Ectodermal cell (in vitro differentiated cells): ENCODE measurements around the gene CERCAM.

Experiments
- H3K27ac ChIP-seq: 2 replicates; pipeline ENCODE4 v1.7.0; 2013; ENCODE audit warnings: mild to moderate bottlenecking, low read depth, low read length; ENCODE audit not compliant: insufficient read depth, poor library complexity, severe bottlenecking
- H3K27me3 ChIP-seq: 2 replicates; pipeline ENCODE4 v1.7.0; 2013; ENCODE audit warnings: mild to moderate bottlenecking, low read length; ENCODE audit not compliant: insufficient read depth, control insufficient read depth, poor library complexity, severe bottlenecking
- H3K36me3 ChIP-seq: one replicate; pipeline ENCODE4 v1.7.0; 2013; ENCODE audit warnings: low read length; ENCODE audit not compliant: control insufficient read depth, insufficient read depth
- H3K4me1 ChIP-seq: one replicate; pipeline ENCODE4 v1.7.0; 2013; ENCODE audit warnings: low read length; ENCODE audit not compliant: control insufficient read depth, insufficient read depth
- H3K4me3 ChIP-seq: 2 replicates; pipeline ENCODE4 v1.7.0; 2013; ENCODE audit warnings: low read depth, low read length, control low read depth; ENCODE audit not compliant: insufficient read depth
- H3K9me3 ChIP-seq: 2 replicates; pipeline ENCODE4 v1.7.0; 2013; ENCODE audit warnings: mild to moderate bottlenecking, low read length, moderate library complexity; ENCODE audit not compliant: control insufficient read depth
- WGBS, 2 experiments: methylation state at CpG; one replicate each; pipeline ENCODE4 v1.1.7; 2013; ENCODE audit warnings: missing lambda C conversion rate in 2 of 2; 5-methylcytosine and 5-hydroxymethylcytosine counted together

The CERCAM gene

GRCh38 chr9:128393145-128393775, 27.4 kb upstream of the CERCAM start:
- Histone ChIP-seq H3K9me3 (no peaks in the 10 kb centered on the region), H3K36me3 (peaks cover 5% of the 10 kb centered on the region), H3K27ac (peak overlapping the region; percentile 65), H3K27me3 (peaks cover 83% of the 10 kb centered on the region), H3K4me1 (peaks cover 53% of the 10 kb centered on the region), H3K4me3 (peak overlapping the region; percentile 65)
- WGBS, 2 experiments = 1% methylated on average over 56 of the region's 56 CpGs

- Histone ChIP-seq H3K27ac (peak overlapping the region; percentile 62), H3K27me3 (peaks cover 90% of the 10 kb centered on the region), H3K4me3 (peak overlapping the region; percentile 65), H3K4me1 (peaks cover 50% of the 10 kb centered on the region), H3K36me3 (no peaks in the 10 kb centered on the region), H3K9me3 (no peaks in the 10 kb centered on the region)
- 6% methylated on average over 7 of the region's 7 CpGs for WGBS, 2 experiments
Measured at GRCh38 chr9:128393970-128394369, 26.7 kb upstream of the CERCAM start.

- Histone ChIP-seq H3K9me3 (no peaks in the 10 kb centered on the region), H3K4me3 (no peak overlapping the region), H3K36me3 (no peaks in the 10 kb centered on the region), H3K27me3 (peaks cover 96% of the 10 kb centered on the region), H3K4me1 (peaks cover 44% of the 10 kb centered on the region), H3K27ac (no peak overlapping the region)
- WGBS, 2 experiments = 14 to 16% methylated on average over 9 of the region's 9 CpGs
Measured at GRCh38 chr9:128394379-128395168, 26.1 kb upstream of the CERCAM start.

GRCh38 chr9:128396970-128397613, 23.6 kb upstream of the CERCAM start:
- Histone ChIP-seq H3K9me3 (no peaks in the 10 kb centered on the region), H3K4me1 (peaks cover 32% of the 10 kb centered on the region), H3K27me3 (peaks cover 92% of the 10 kb centered on the region), H3K36me3 (no peaks in the 10 kb centered on the region), H3K4me3 (no peak overlapping the region), H3K27ac (no peak overlapping the region)
- 8 to 9% methylated on average over 19 of the region's 19 CpGs for WGBS, 2 experiments

- Histone ChIP-seq H3K4me3 (no peak overlapping the region), H3K4me1 (peaks cover 32% of the 10 kb centered on the region), H3K27ac (no peak overlapping the region), H3K27me3 (peaks cover 86% of the 10 kb centered on the region), H3K9me3 (no peaks in the 10 kb centered on the region), H3K36me3 (no peaks in the 10 kb centered on the region)
- 68 to 69% methylated on average over 7 of the region's 7 CpGs for WGBS, 2 experiments
Measured at GRCh38 chr9:128397831-128398230, 22.8 kb upstream of the CERCAM start.

- Histone ChIP-seq H3K4me1 (peaks cover 19% of the 10 kb centered on the region), H3K27ac (no peak overlapping the region), H3K36me3 (no peaks in the 10 kb centered on the region), H3K4me3 (no peak overlapping the region), H3K27me3 (peaks cover 79% of the 10 kb centered on the region), H3K9me3 (no peaks in the 10 kb centered on the region)
- 79 to 84% methylated on average over 3 of the region's 3 CpGs for WGBS, 2 experiments
Measured at GRCh38 chr9:128399861-128400260, 20.8 kb upstream of the CERCAM start.

- H3K4me1 ChIP-seq = peaks cover 40% of the 10 kb centered on the region
- H3K9me3 ChIP-seq = no peaks in the 10 kb centered on the region
- no peak overlapping the region for H3K4me3 ChIP-seq
- H3K27ac ChIP-seq = peak overlapping the region; percentile 82
- peaks cover 60% of the 10 kb centered on the region for H3K27me3 ChIP-seq
- H3K36me3 ChIP-seq = no peaks in the 10 kb centered on the region
- 55 to 79% methylated on average over 2 to 5 of the region's 5 CpGs for WGBS, 2 experiments
Measured at GRCh38 chr9:128404560-128404959, 16.1 kb upstream of the CERCAM start.

- Histone ChIP-seq H3K4me3 (no peak overlapping the region), H3K27me3 (peaks cover 60% of the 10 kb centered on the region), H3K36me3 (no peaks in the 10 kb centered on the region), H3K9me3 (no peaks in the 10 kb centered on the region), H3K27ac (peak overlapping the region; percentile 82), H3K4me1 (peaks cover 46% of the 10 kb centered on the region)
- 45 to 46% methylated on average over 20 of the region's 20 CpGs for WGBS, 2 experiments
Measured at GRCh38 chr9:128405077-128405779, 15.4 kb upstream of the CERCAM start.

- 73 to 83% methylated on average over 7 of the region's 7 CpGs for WGBS, 2 experiments
- Histone ChIP-seq H3K27me3 (peaks cover 59% of the 10 kb centered on the region), H3K4me3 (no peak overlapping the region), H3K27ac (no peak overlapping the region), H3K4me1 (peaks cover 46% of the 10 kb centered on the region), H3K9me3 (no peaks in the 10 kb centered on the region), H3K36me3 (no peaks in the 10 kb centered on the region)
Measured at GRCh38 chr9:128405780-128406171, 14.9 kb upstream of the CERCAM start.
